CD4-positive, alpha-beta T cell (primary cell): Measurements from ENCODE around the gene OR10H1. TPM values are rescaled to one million over a fixed set of nuclear protein-coding genes. Genes with fewer than 3 reads are reported as not detected.
"Not testable (repeated sequence)": the region's sequence is repeated elsewhere in the genome, so short reads cannot be mapped to it uniquely, and the experiment has no call there.

Source experiments
- ATAC-seq: fragments of 200-7000 bp; cut with Tn5 transposase; one replicate; pipeline ENCODE4 v1.10.0; 2022; ENCODE audit warnings: mild to moderate bottlenecking; ENCODE audit not compliant: poor library complexity
- CTCF ChIA-PET: fragments of 350-600 bp; sonication (Branson Sonifier 250); formaldehyde crosslinking; loops from one replicate; lab custom pipeline; 2021; ENCODE audit warnings: antibody characterized with exemption, inconsistent platforms; lab: Charles Lee
- POLR2A ChIA-PET: fragments of 350-600 bp; sonication (Branson Sonifier 250); formaldehyde crosslinking; loops from one replicate; lab custom pipeline; 2021; ENCODE audit warnings: antibody characterized with exemption, inconsistent platforms; lab: Charles Lee
- DNase-seq, 14 experiments: peaks; one replicate each; pipeline ENCODE4 v3.0.0-alpha.2; 2013 to 2020; ENCODE audit warnings: mixed read lengths in 2 of 14
- H3K27ac ChIP-seq, 2 donors: one replicate each; pipeline versions ENCODE4 v1.5.1 to v1.7.0; 2013; ENCODE audit warnings: low read length in 2 of 2, low read depth in 1 of 2, mild to moderate bottlenecking in 1 of 2
- H3K27me3 ChIP-seq, 2 experiments: 1 replicate in 1 of 2; 2 replicates in 1 of 2; pipeline versions ENCODE4 v1.6.1 to v1.7.0; 2013; ENCODE audit warnings: low read length in 2 of 2, control low read depth in 1 of 2, mild to moderate bottlenecking in 1 of 2, moderate library complexity in 1 of 2; ENCODE audit not compliant: insufficient read depth in 2 of 2, control insufficient read depth in 1 of 2
- H3K36me3 ChIP-seq: one replicate; pipeline ENCODE4 v1.6.1; 2013; ENCODE audit warnings: low read length, control low read depth; ENCODE audit not compliant: insufficient read depth
- H3K4me1 ChIP-seq: one replicate; pipeline ENCODE4 v1.6.1; 2013; ENCODE audit warnings: low read length, control low read depth; ENCODE audit not compliant: insufficient read depth
- H3K4me3 ChIP-seq: one replicate; pipeline ENCODE4 v1.5.1; 2013; ENCODE audit warnings: mild to moderate bottlenecking, low read length, moderate library complexity
- H3K9me3 ChIP-seq, 2 experiments: 1 replicate in 1 of 2; 2 replicates in 1 of 2; pipeline versions ENCODE4 v1.6.1 to v1.7.0; 2013; ENCODE audit warnings: low read length in 2 of 2, mild to moderate bottlenecking in 2 of 2, control low read depth in 1 of 2, moderate library complexity in 1 of 2; ENCODE audit not compliant: control insufficient read depth in 1 of 2, insufficient read depth in 1 of 2
- H3K27ac Mint-ChIP-seq: one replicate; pipeline ENCODE4 v1.8.0; 2020; ENCODE audit warnings: mixed read lengths
- H3K27me3 Mint-ChIP-seq: one replicate; pipeline ENCODE4 v1.8.0; 2021; ENCODE audit warnings: mixed read lengths
- H3K36me3 Mint-ChIP-seq: one replicate; pipeline ENCODE4 v1.8.0; 2021; ENCODE audit warnings: low read depth, mixed read lengths
- H3K4me1 Mint-ChIP-seq: one replicate; pipeline ENCODE4 v1.8.0; 2021; ENCODE audit warnings: low read depth, mixed read lengths
- H3K4me3 Mint-ChIP-seq: one replicate; pipeline ENCODE4 v1.8.0; 2020; ENCODE audit warnings: mild to moderate bottlenecking, mixed read lengths
- H3K9me3 Mint-ChIP-seq: one replicate; pipeline ENCODE4 v1.8.0; 2020; ENCODE audit warnings: mixed read lengths
- intact Hi-C, 2 experiments: fragments of 100-400 bp; cut with DNase I in 1 of 2; cut with micrococcal nuclease in 1 of 2; formaldehyde crosslinking; loops; one replicate each; pipeline versions ENCODE4 v1.15.1 to v1.9.0; 2023 to 2025; cut with DNase I, micrococcal nuclease
- total RNA-seq, 174 experiments: library from RNA in 2 of 174; stranded (reverse) in 2 of 174; gene quantifications; one replicate each; pipeline ENCODE4 v1.2.3 and lab custom pipeline; 2021 to 2026
- TF ChIP-seq, protein P1 (sequence below): fragments of 200-600 bp; IDR thresholded peaks from one replicate; pipeline ENCODE4 v1.8.0; 2022; ENCODE audit warnings: antibody characterized with exemption, mild to moderate bottlenecking

OR10H1 gene
- total RNA-seq, 2 experiments from 2014 or later: 0.08 TPM; not detected in 1

DNA sequence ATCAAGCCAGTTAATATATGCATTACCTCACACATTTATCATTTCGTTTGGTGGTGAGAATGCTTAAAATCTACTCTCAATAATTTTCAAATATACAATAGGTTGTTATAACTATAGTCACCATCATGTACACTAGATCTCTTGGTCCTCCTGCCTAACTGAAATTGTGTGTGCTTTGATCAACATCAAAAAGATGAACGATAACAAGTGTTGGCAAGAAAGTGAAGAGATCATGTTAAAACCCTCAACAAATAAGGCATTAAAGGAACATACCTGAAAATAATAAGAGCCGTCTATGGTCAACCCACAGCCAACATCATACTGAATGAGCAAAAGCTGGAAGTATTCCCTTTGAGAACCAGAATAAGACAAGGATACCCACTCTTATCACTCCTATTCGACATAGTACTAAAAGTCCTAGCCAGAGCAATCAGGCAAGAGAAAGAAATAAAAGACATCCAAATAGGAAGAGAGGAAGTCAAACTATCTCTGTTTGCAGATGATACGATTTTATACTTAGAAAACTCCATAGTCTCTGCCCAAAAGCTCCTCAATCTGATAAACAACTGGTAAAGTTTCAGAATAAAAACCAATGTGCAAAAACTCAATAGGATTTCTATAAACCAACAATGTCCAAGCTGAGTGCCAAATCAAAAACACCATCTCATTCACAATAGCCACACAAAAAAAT, 27.9 kb upstream of the OR10H1 start:
- peak in 3 of 14 experiments; percentile 13 to 34 (median 29) for DNase-seq
- intact Hi-C loops: no loop called here
- Histone ChIP-seq H3K9me3 (no peaks in the 10 kb centered on the region), H3K4me1 (peaks cover 31% of the 10 kb centered on the region), H3K4me3 (no peak overlapping the region), H3K27ac (no peak overlapping the region), H3K36me3 (no peaks in the 10 kb centered on the region), H3K27me3 (no peaks in the 10 kb centered on the region)
- H3K9me3 Mint-ChIP-seq: no peaks in the 10 kb centered on the region
- H3K4me3 Mint-ChIP-seq: peak overlapping the region; percentile 17
- ChIA-PET POLR2A (interaction anchor here (1.4 kb wide), 1 partner anchor 17 kb away, joined by 5 read pairs; no protein-coding TSS in a partner anchor), CTCF (no interaction called here)
- H3K4me1 Mint-ChIP-seq: peaks cover 43% of the 10 kb centered on the region
- ATAC-seq: no peak
- H3K36me3 Mint-ChIP-seq: no peaks in the 10 kb centered on the region
- TF ChIP-seq, protein P1, sequence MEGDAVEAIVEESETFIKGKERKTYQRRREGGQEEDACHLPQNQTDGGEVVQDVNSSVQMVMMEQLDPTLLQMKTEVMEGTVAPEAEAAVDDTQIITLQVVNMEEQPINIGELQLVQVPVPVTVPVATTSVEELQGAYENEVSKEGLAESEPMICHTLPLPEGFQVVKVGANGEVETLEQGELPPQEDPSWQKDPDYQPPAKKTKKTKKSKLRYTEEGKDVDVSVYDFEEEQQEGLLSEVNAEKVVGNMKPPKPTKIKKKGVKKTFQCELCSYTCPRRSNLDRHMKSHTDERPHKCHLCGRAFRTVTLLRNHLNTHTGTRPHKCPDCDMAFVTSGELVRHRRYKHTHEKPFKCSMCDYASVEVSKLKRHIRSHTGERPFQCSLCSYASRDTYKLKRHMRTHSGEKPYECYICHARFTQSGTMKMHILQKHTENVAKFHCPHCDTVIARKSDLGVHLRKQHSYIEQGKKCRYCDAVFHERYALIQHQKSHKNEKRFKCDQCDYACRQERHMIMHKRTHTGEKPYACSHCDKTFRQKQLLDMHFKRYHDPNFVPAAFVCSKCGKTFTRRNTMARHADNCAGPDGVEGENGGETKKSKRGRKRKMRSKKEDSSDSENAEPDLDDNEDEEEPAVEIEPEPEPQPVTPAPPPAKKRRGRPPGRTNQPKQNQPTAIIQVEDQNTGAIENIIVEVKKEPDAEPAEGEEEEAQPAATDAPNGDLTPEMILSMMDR: no peak
- peak overlapping the region; percentile 76 for H3K27ac Mint-ChIP-seq
- H3K27me3 Mint-ChIP-seq: no peaks in the 10 kb centered on the region

DNA sequence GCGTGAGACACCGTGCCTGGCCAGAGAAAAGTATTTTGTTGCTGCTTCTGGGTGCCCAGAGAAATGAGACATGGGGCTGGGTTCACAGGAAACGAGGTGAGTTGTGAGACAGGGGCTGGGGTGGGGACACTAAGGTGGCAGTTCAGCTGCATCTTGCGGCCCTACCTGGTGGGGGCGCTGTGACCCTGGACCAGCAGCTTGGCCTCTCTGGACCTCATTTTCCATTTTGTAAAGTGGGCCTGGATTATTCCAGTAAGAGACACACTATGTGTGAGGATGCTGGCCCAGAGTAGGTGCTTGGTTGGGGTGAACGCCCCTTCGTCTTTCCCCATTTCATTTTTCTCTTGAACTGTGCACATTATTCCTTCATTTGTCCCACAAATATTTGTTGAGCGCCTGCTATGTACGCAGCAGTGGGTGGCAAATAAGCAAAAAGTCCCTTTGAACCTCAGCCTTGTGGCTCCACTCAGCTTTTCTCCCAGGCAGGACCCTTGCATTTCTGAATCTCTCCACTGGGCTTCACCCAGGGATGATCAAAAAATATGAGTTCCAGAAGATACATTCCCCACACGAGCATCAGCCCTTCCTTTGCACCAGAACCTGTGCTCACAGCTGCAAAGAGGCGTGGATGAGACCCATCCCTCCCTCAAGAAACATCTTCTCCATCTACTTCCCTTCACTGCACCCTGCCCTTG, 26.6 kb upstream of the OR10H1 start:
- no peaks in the 10 kb centered on the region for H3K27me3 ChIP-seq
- ChIA-PET POLR2A (no interaction called here), CTCF (interaction anchor here (0.6 kb wide), 1 partner anchor 25 kb away, joined by 3 read pairs; no protein-coding TSS in a partner anchor)
- Mint-ChIP-seq H3K27ac (no peak overlapping the region), H3K4me1 (peaks cover 49% of the 10 kb centered on the region), H3K36me3 (no peaks in the 10 kb centered on the region), H3K27me3 (no peaks in the 10 kb centered on the region), H3K9me3 (no peaks in the 10 kb centered on the region), H3K4me3 (no peak overlapping the region)
- no peaks in the 10 kb centered on the region for H3K9me3 ChIP-seq
- intact Hi-C loops: no loop called here
- H3K4me3 ChIP-seq: no peak overlapping the region
- ATAC-seq (no peak), DNase-seq (peak in 1 of 14 experiments; percentile 35)
- peaks cover 33% of the 10 kb centered on the region for H3K4me1 ChIP-seq
- TF ChIP-seq, protein P1: no peak
- no peak overlapping the region for H3K27ac ChIP-seq
- no peaks in the 10 kb centered on the region for H3K36me3 ChIP-seq

DNA sequence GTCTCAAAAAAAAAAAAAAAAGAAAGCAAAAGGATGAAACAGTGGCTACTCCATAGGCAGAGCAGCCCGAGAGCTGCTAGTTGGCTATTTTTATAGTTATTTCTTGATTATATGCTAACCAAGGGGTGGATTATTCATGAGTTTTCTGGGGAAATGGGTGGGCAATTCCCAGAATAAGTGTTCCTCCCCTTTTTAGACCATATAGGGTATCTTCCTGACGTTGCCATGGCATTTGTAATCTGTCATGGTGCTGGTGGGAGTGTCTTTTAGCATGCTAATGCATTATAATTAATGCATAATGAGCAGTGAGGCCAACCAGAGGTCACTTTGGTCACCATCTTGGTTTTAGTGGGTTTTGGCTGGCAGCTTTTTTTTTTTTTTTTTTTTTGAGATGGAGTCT, 25.4 kb upstream of the OR10H1 start:
- Mint-ChIP-seq H3K4me3 (no peak overlapping the region), H3K27ac (no peak overlapping the region), H3K27me3 (no peaks in the 10 kb centered on the region), H3K9me3 (no peaks in the 10 kb centered on the region), H3K36me3 (peaks cover 4% of the 10 kb centered on the region), H3K4me1 (peaks cover 49% of the 10 kb centered on the region)
- TF ChIP-seq, protein P1: no peak
- Histone ChIP-seq H3K4me1 (peaks cover 38% of the 10 kb centered on the region), H3K36me3 (no peaks in the 10 kb centered on the region), H3K9me3 (no peaks in the 10 kb centered on the region), H3K27ac (no peak overlapping the region), H3K4me3 (no peak overlapping the region), H3K27me3 (no peaks in the 10 kb centered on the region)
- POLR2A ChIA-PET: no interaction called here
- DNase-seq: no peak
- no peak for ATAC-seq
- intact Hi-C loops: no loop called here
- CTCF ChIA-PET: interaction anchor here (0.7 kb wide), 2 partner anchors 303 to 1550 kb away, joined by 3 read pairs; no protein-coding TSS in a partner anchor

DNA sequence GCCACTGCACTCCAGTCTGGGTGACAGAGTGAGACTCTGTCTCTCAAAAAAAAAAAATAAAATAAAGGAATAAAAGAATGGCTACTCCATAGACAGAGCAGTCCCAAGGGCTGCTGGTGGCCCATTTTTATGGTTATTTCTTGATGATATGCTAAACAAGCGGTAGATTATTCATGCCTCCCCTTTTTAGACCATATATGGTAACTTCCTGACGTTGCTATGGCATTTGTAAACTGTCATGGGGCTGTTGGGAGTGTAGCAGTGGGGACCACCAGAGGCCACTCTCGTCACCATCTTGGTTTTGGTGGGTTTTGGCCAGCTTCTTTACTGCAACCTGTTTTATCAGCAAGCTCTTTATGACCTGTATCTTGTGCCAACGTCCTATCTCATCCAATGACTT, 24.4 kb upstream of the OR10H1 start:
- H3K36me3 Mint-ChIP-seq, DNase-seq, H3K4me3 ChIP-seq, H3K27me3 Mint-ChIP-seq, ATAC-seq, H3K9me3 ChIP-seq, CTCF ChIA-PET, H3K4me3 Mint-ChIP-seq, H3K27me3 ChIP-seq, POLR2A ChIA-PET, H3K27ac ChIP-seq, H3K9me3 Mint-ChIP-seq, H3K36me3 ChIP-seq: not testable (repeated sequence)
- Mint-ChIP-seq H3K4me1 (peaks cover 43% of the 10 kb centered on the region), H3K27ac (peak overlapping the region; percentile 21)
- peaks cover 33% of the 10 kb centered on the region for H3K4me1 ChIP-seq
- intact Hi-C loops: loop anchor here in 1 of 2 experiments (5.0 to 10.0 kb wide), 2 partner anchors 235 to 357 kb away; partner anchors contain the start of genes AP1M1 and TPM4
